HepG2 (cell line): ENCODE measurements around the gene CMIP. TPM values are rescaled to one million over a fixed set of nuclear protein-coding genes. Genes with fewer than 3 reads are reported as not detected.

Experiments
- ARNT ChIP-seq: fragments of 450-650 bp; IDR thresholded peaks from 2 replicates; pipeline ENCODE4 v1.6.1; 2017
- DPF2 ChIP-seq: sonication (generic); formaldehyde crosslinking; IDR thresholded peaks from 2 replicates; pipeline ENCODE4 v1.4.0; 2020; ENCODE audit warnings: mild to moderate bottlenecking, low read depth, missing genetic modification reagents, borderline replicate concordance
- FOSL1 ChIP-seq: sonication (generic); formaldehyde crosslinking; IDR thresholded peaks from 2 replicates; pipeline ENCODE4 v1.9.0; 2021; ENCODE audit warnings: missing genetic modification reagents, borderline replicate concordance
- FOXA3 ChIP-seq: IDR thresholded peaks from 2 replicates; pipeline ENCODE4 v1.6.1; 2016; ENCODE audit warnings: missing genetic modification reagents, missing compliant biosample characterization
- ISX ChIP-seq: sonication (generic); formaldehyde crosslinking; conservative IDR thresholded peaks from 2 replicates; pipeline ENCODE4 v1.5.0; 2020; ENCODE audit warnings: missing genetic modification reagents
- NR2C2 ChIP-seq: sonication (generic); formaldehyde crosslinking; IDR thresholded peaks from 2 replicates; pipeline ENCODE4 v1.4.0; 2020; ENCODE audit warnings: missing genetic modification reagents, mild to moderate bottlenecking, moderate library complexity, borderline replicate concordance
- PREB ChIP-seq: sonication (generic); formaldehyde crosslinking; IDR thresholded peaks from 2 replicates; pipeline ENCODE4 v1.4.0; 2020; ENCODE audit warnings: missing genetic modification reagents
- PRMT3 ChIP-seq: sonication (generic); formaldehyde crosslinking; IDR thresholded peaks from 2 replicates; pipeline ENCODE4 v1.8.1; 2022; ENCODE audit warnings: low read depth, mild to moderate bottlenecking, moderate library complexity, missing genetic modification reagents, borderline replicate concordance
- RARG ChIP-seq: sonication (generic); formaldehyde crosslinking; IDR thresholded peaks from 2 replicates; pipeline ENCODE4 v1.4.0; 2020; ENCODE audit warnings: low read depth, mild to moderate bottlenecking, missing genetic modification reagents
- REPIN1 ChIP-seq: sonication (generic); formaldehyde crosslinking; IDR thresholded peaks from 2 replicates; pipeline ENCODE4 v1.8.0; 2022; ENCODE audit warnings: missing genetic modification reagents, low read depth, mild to moderate bottlenecking, borderline replicate concordance
- RFX1 ChIP-seq: fragments of 450-650 bp; IDR thresholded peaks from 2 replicates; pipeline ENCODE4 v1.6.1; 2017
- SNAPC5 ChIP-seq: sonication (generic); formaldehyde crosslinking; IDR thresholded peaks from 2 replicates; pipeline ENCODE4 v1.8.1; 2023; ENCODE audit warnings: mild to moderate bottlenecking, missing genetic modification reagents, borderline replicate concordance
- TCF12 ChIP-seq, 2 experiments: fragments of 450-650 bp in 1 of 2; sonication (generic) in 1 of 2; formaldehyde crosslinking in 1 of 2; IDR thresholded peaks; 2 replicates each; pipeline versions ENCODE4 v1.6.1 to v1.8.0; 2017 to 2022; ENCODE audit warnings: antibody characterized with exemption in 1 of 2, mild to moderate bottlenecking in 1 of 2, missing genetic modification reagents in 1 of 2, moderate library complexity in 1 of 2
- TRIM24 ChIP-seq: sonication (generic); formaldehyde crosslinking; IDR thresholded peaks from 2 replicates; pipeline ENCODE4 v1.8.0; 2022; ENCODE audit warnings: mild to moderate bottlenecking, missing genetic modification reagents
- ZFP36 ChIP-seq: fragments of 150-350 bp; IDR thresholded peaks from 2 replicates; pipeline ENCODE4 v1.6.1; 2018; ENCODE audit warnings: borderline replicate concordance, low read length, low read depth; ENCODE audit not compliant: partially characterized antibody
- ZFP62 ChIP-seq: sonication (generic); formaldehyde crosslinking; IDR thresholded peaks from 2 replicates; pipeline ENCODE4 v1.4.0; 2020; ENCODE audit warnings: missing genetic modification reagents
- ZFYVE20 ChIP-seq: sonication (generic); formaldehyde crosslinking; IDR thresholded peaks from 2 replicates; pipeline ENCODE4 v1.8.0; 2023; ENCODE audit warnings: low read depth, mild to moderate bottlenecking, moderate library complexity, missing genetic modification reagents, borderline replicate concordance
- ZHX1 ChIP-seq: sonication (generic); formaldehyde crosslinking; IDR thresholded peaks from 2 replicates; pipeline ENCODE4 v1.8.1; 2022; ENCODE audit warnings: low read depth, mild to moderate bottlenecking, missing genetic modification reagents
- ZIK1 ChIP-seq: sonication (generic); formaldehyde crosslinking; IDR thresholded peaks from 2 replicates; pipeline ENCODE4 v1.5.0; 2020; ENCODE audit warnings: mild to moderate bottlenecking, low read depth, missing genetic modification reagents, borderline replicate concordance
- ZNF296 ChIP-seq: sonication (generic); formaldehyde crosslinking; conservative IDR thresholded peaks from 2 replicates; pipeline ENCODE4 v1.5.0; 2020; ENCODE audit warnings: mild to moderate bottlenecking, missing genetic modification reagents
- ZNF557 ChIP-seq: sonication (generic); formaldehyde crosslinking; IDR thresholded peaks from 2 replicates; pipeline ENCODE4 v1.4.0; 2020; ENCODE audit warnings: missing genetic modification reagents
- ZNF576 ChIP-seq: sonication (generic); formaldehyde crosslinking; IDR thresholded peaks from 2 replicates; pipeline ENCODE4 v1.4.0; 2020; ENCODE audit warnings: mild to moderate bottlenecking, missing genetic modification reagents
- ZNF577 ChIP-seq: sonication (generic); formaldehyde crosslinking; IDR thresholded peaks from 2 replicates; pipeline ENCODE4 v1.4.0; 2020; ENCODE audit warnings: mild to moderate bottlenecking, low read depth, missing genetic modification reagents, borderline replicate concordance
- ZNF597 ChIP-seq: sonication (generic); formaldehyde crosslinking; IDR thresholded peaks from 2 replicates; pipeline ENCODE4 v1.5.0; 2020; ENCODE audit warnings: missing genetic modification reagents
- ZNF775 ChIP-seq: sonication (generic); formaldehyde crosslinking; IDR thresholded peaks from 2 replicates; pipeline ENCODE4 v1.4.0; 2020; ENCODE audit warnings: missing genetic modification reagents, mild to moderate bottlenecking, moderate library complexity, borderline replicate concordance
- ZZZ3 ChIP-seq: sonication (generic); formaldehyde crosslinking; IDR thresholded peaks from 2 replicates; pipeline ENCODE4 v1.4.0; 2020; ENCODE audit warnings: missing genetic modification reagents, mild to moderate bottlenecking, borderline replicate concordance
- polyA plus RNA-seq, 8 experiments: library from polyadenylated mRNA; depleted of rRNA in 3 of 8; stranded (reverse) in 7 of 8; unstranded in 1 of 8; fragments of >200 nt; fragmentation: Illumina TruSeq in 4 of 8; extraction: Trizol in 4 of 8; gene quantifications; 2 replicates each; pipeline versions ENCODE4 v1.2.1 to v1.2.3, GENCODE V29; 2011 to 2016; ENCODE audit warnings: low read depth in 4 of 8, missing spikeins in 1 of 8, mixed read lengths in 1 of 8; ENCODE audit not compliant: insufficient read depth in 1 of 8
- total RNA-seq, 5 experiments: library from RNA; depleted of rRNA; stranded (reverse); fragments of >200 nt; fragmentation: Illumina TruSeq; extraction: Trizol; gene quantifications; 2 replicates each; pipeline ENCODE4 v1.2.3, GENCODE V29; 2016; ENCODE audit warnings: low read depth in 1 of 5

CMIP gene
- total and polyA plus RNA-seq, 2 of the 13 experiments (the other 11 are each of a cell fraction or from before 2014, with no cell fraction given) = 10.9 to 18.1 TPM

- TF ChIP-seq FOSL1 (no peak), ZFYVE20 (CRISPR knock-in tag) (no peak), REPIN1 (CRISPR knock-in tag) (no peak), ZNF577 (CRISPR knock-in tag) (no peak), ZNF775 (CRISPR knock-in tag) (no peak), PREB (no peak), TRIM24 (peak; percentile 67; the same call in 1 of the 2 replicates), DPF2 (CRISPR knock-in tag) (peak; percentile 84), PRMT3 (CRISPR knock-in tag) (no peak), ZIK1 (CRISPR knock-in tag) (no peak), ZFP36 (no peak), ZHX1 (CRISPR knock-in tag) (no peak), ZNF597 (CRISPR knock-in tag) (no peak), ZNF576 (CRISPR knock-in tag) (no peak), ZNF296 (CRISPR knock-in tag) (no peak), NR2C2 (peak; percentile 44; the same call in 1 of the 2 replicates), FOXA3 (CRISPR knock-in tag) (peak; percentile 67), ZFP62 (CRISPR knock-in tag) (no peak), TCF12 (IDR thresholded peaks at IDR 0.05) (no peak), TCF12 (CRISPR knock-in tag; IDR thresholded peaks at IDR 0.05) (peak; percentile 53; the same call in 1 of the 2 replicates), RFX1 (no peak), ARNT (no peak), ZZZ3 (CRISPR knock-in tag) (no peak), ISX (CRISPR knock-in tag) (no peak), RARG (CRISPR knock-in tag) (no peak), ZNF557 (CRISPR knock-in tag) (no peak), SNAPC5 (no peak)
These were observed 147.8 kb downstream of the CMIP start (continued) for GRCh38 chr16:81592353-81592866.
